DMS153 treated with DMSO at 0.1 percent for 48 hours (cell line): ENCODE results near the gene TMEM82.
"Not testable (repeated sequence)": the region's sequence is repeated elsewhere in the genome, so short reads cannot be mapped to it uniquely, and the experiment has no call there.

Experiments used
- DNase-seq: peaks from one replicate; lab custom pipeline; 2025; ENCODE audit not compliant: unreplicated experiment; lab: John Stamatoyannopoulos, UW

Gene TMEM82

GRCh38 chr1:15742339-15742801 is at the start of gene TMEM82:
TMEM82 (plus strand) TSS chr1:15742499; CDS start chr1:15742560, 61 bp downstream.
- no peak for DNase-seq

GRCh38 chr1:15693371-15693770 is 48.9 kb upstream of the TMEM82 start:
- DNase-seq = no peak

GRCh38 chr1:15696956-15697521 is 45.3 kb upstream of the TMEM82 start:
- no peak for DNase-seq

- DNase-seq = no peak
Observed at GRCh38 chr1:15698201-15698600, 44.1 kb upstream of the TMEM82 start.

GRCh38 chr1:15699321-15699720 is 43.0 kb upstream of the TMEM82 start:
- DNase-seq = not testable (repeated sequence)

GRCh38 chr1:15700508-15700907 is 41.8 kb upstream of the TMEM82 start:
- no peak for DNase-seq

- no peak for DNase-seq
Observed at GRCh38 chr1:15701784-15702183, 40.5 kb upstream of the TMEM82 start.

- DNase-seq = no peak
Observed at GRCh38 chr1:15702722-15703550, 39.4 kb upstream of the TMEM82 start.

GRCh38 chr1:15703562-15703961 is 38.7 kb upstream of the TMEM82 start:
- no peak for DNase-seq

- no peak for DNase-seq
Observed at GRCh38 chr1:15704526-15705183, 37.6 kb upstream of the TMEM82 start.

GRCh38 chr1:15705184-15705566 is 37.1 kb upstream of the TMEM82 start:
- no peak for DNase-seq

- DNase-seq = no peak
Observed at GRCh38 chr1:15706751-15707150, 35.5 kb upstream of the TMEM82 start.

- no peak for DNase-seq
Observed at GRCh38 chr1:15707239-15707925, 34.9 kb upstream of the TMEM82 start.

- DNase-seq = no peak
Observed at GRCh38 chr1:15708486-15709137, 33.7 kb upstream of the TMEM82 start.

GRCh38 chr1:15709226-15709625 is 33.1 kb upstream of the TMEM82 start:
- no peak for DNase-seq

GRCh38 chr1:15712168-15712567 is 30.1 kb upstream of the TMEM82 start:
- DNase-seq = no peak

GRCh38 chr1:15714406-15715136 is 27.7 kb upstream of the TMEM82 start:
- no peak for DNase-seq

- no peak for DNase-seq
Observed at GRCh38 chr1:15717418-15718125, 24.7 kb upstream of the TMEM82 start.

GRCh38 chr1:15718199-15718601 is 24.1 kb upstream of the TMEM82 start:
- no peak for DNase-seq
